Inferior parietal cortex (tissue), 1 donor: Measurements from ENCODE around the gene MDFIC2.
"Not testable (repeated sequence)": the region's sequence is repeated elsewhere in the genome, so short reads cannot be mapped to it uniquely, and the experiment has no call there.

ENCODE experiments used
- DNase-seq: peaks from one replicate; pipeline ENCODE4 v3.0.0-alpha.2; 2016; ENCODE audit errors: extremely low spot score

The MDFIC2 gene

GRCh38 chr3:70312336-70312735 lies at the start of gene MDFIC2:
MDFIC2 (minus strand) TSS chr3:70312638; CDS start chr3:70311973, 665 bp downstream.
- no peak for DNase-seq

DNA sequence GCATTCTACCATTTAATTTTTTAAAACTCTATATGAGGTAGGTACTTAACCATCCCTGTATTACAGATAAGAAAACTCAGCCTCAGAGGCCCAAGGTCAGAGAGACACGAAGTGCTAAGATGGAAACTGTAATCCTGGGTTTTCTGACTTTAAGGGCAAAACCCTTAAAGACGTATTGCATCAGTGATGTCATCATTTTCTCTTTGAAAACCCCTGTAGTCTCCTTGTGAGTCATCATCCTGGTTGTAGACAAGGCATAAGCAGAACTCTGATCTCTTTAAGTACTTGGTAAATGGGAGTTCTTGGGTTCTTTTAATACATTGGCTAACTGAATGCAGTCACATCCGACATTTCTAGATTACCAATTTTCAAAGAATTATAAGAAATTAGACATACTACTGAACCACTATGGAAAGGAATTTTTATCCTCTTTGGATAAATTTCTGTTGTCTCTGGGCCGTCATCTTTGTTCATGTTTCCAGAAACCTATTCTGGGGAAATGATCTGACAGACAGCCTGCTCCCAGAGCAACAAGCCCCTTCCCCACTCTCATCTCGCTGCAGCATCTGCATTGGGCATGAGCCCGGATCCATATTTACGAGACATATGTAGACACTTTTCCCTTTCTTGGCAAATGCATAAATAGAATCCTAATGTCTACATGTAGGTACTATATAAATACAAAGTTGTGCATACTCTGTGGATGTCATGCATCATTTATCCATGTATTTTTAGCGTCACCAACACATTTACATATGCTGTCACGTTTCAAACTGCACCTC lies 48.7 kb upstream of the MDFIC2 start:
- no peak for DNase-seq

DNA sequence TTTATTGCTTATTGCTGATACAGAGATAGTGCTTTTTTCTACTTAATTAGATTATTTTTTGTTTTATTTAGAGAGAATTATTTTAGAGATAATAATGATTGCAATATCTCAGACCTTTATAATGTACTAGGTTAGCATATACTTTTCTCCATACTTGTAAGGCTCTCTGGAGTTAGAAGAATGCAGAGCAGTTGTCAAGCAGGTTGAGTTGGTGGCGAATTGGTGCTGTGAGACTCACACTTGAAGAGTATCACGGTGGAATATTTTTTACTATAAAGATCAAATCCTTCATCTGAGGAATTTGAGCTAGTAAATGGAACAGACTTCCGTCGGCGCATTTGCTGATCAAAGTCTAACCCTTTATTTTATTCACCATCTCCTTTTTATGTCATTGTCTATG lies 47.3 kb upstream of the MDFIC2 start:
- DNase-seq: no peak

DNA sequence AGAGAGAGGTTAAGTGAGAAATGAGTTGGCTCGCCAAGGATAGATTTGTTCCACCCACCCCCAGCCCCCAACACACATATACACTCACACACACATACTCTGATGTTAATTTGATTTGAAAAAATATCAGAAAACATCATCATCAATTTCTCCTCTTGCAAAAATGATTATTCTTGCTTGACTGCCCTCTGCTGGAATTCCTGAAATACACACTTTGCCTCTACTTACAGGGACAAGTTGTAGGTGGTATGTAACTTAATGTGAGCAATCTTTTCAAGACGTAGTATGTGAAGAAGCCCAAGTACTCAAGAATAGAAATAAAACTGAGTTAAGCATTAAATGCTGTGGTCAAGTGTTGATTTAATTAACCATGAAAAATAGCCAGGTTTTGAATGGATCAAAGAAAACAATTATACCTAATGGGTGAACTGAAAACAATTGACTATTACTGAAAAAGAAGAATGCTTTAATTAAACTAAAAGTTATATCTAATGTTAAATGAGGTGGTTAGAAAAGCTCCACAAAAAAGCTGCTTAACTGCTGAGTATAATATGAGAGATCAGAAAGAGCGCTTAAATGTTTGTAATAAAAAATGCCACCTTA lies 46.6 kb upstream of the MDFIC2 start:
- DNase-seq: peak; percentile 67

DNA sequence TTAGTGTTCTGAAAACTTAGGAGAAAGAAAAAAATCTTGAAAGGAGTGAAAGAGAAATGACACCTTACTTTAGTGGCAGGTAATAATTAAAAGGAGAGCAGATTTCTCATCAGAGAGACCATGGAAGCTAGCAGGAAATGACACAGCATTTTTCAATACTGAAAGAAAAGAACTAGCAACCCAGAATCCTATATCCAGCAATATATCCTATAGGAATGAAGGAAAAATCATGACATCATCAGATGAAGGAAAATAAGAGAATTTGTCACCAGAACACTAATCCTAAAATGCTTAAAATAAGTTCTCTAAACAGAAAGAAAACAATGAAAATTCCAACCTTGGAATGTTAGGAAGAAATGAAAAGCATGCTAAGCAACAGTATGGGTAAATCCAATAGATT lies 39.8 kb upstream of the MDFIC2 start:
- DNase-seq: no peak

- no peak for DNase-seq
Observed at GRCh38 chr3:70342149-70342548, 29.7 kb upstream of the MDFIC2 start.

- DNase-seq: not testable (repeated sequence)
Observed at GRCh38 chr3:70336885-70337284, 24.4 kb upstream of the MDFIC2 start.

DNA sequence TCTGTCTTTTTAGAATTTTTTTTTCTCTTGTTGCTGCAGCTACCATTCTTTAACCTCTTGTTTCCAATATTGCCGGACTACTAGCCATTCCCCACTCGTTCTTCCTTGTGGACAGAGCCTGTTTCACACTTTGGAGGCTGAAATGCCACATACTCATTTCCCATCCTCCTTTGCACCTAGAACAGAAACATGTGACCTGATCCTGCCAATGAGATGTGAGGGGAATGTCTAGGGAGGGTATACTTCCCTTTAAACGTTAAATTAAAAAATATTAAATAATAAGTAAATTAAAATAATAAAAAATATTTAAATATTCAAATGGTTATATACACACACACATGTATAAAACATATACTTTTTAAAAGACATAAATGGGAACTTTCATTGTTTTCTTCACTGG lies 20.6 kb upstream of the MDFIC2 start:
- no peak for DNase-seq

DNA sequence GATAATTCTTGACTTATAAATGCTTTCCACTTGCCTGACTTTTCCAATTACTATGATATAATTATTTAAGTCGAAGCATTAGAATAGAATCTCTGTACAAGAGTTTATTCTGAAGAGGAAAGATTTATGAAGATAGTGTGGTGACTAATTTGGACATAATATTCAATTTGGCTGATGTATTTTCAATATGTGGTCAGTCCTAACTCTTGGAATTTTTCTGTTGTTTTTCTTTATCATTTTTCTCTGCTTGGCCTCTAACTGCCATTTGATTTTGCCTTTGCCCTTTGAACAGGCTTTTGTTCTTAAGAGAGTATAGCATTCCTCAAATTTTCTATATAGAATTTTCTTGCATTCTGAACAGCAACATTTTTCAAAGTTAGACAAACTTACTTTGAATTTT lies 2.6 kb upstream of the MDFIC2 start:
- no peak for DNase-seq

DNA sequence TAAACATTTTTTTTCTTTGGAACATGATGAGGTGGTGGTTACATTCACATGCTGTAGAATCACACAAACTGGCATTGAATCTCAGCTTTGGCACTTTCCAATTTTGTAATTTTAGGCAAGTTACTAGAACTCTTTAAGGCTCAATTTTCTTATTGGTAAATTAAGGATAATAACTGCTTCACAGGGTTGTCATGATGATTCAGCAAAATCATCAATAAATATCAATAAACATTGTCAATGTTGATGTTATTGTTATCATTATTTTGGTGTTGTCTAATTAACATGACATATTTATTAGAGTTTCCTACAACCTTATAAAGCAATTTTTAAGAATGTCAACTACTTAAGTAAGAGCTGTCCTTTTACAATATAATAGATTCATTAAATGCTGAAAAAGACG lies 1.6 kb downstream of the MDFIC2 start:
- DNase-seq: no peak

- no peak for DNase-seq
Observed at GRCh38 chr3:70309591-70309990, 2.8 kb downstream of the MDFIC2 start.

DNA sequence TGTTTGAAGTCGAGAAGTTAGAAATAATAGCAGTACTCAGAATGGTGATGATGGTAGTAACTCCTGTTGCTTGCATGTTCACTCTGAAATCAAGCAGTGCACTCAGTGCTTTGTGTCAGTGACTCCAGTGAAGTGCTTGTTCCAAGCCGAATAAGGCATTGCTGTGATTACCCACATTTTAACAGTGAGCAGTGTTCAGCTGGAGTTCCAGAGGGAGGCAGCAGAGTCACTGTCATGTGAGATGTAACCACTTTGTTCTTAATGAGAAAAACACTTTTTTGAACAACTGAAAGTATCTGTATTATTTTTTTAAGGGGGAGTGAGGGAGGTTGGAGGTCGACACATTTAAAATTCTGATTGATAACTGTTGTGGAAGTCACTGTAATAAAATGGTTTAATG lies 3.7 kb downstream of the MDFIC2 start:
- DNase-seq: peak; percentile 13

GRCh38 chr3:70306736-70307135 lies 5.7 kb downstream of the MDFIC2 start:
- no peak for DNase-seq

- no peak for DNase-seq
Observed at GRCh38 chr3:70298385-70298784, 14.1 kb downstream of the MDFIC2 start.

- DNase-seq: no peak
Observed at GRCh38 chr3:70291097-70291482, 21.3 kb downstream of the MDFIC2 start.

DNA sequence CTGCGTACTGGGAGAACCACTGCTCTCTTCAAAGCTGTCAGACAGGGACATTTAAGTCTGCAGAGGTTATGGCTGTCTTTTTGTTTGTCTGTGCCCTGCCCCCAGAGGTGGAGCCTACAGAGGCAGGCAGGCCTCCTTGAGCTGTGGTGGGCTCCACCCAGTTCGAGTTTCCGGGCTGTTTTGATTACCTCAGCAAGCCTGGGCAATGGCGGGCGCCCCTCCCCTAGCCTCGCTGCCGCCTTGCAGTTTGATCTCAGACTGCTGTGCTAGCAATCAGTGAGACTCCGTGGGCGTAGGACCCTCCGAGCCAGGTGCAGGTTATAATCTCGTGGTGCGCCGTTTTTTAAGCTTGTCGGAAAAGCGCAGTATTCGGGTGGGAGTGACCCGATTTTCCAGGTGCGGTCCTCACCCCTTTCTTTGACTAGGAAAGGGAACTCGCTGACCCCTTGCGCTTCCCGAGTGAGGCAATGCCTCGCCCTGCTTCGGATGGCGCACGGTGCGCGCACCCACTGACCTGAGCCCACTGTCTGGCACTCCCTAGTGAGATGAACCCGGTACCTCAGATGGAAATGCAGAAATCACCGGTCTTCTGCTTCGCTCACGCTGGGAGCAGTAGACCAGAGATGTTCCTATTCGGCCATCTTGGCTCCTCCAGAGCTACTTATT lies 21.9 kb downstream of the MDFIC2 start:
- DNase-seq: not testable (repeated sequence)

DNA sequence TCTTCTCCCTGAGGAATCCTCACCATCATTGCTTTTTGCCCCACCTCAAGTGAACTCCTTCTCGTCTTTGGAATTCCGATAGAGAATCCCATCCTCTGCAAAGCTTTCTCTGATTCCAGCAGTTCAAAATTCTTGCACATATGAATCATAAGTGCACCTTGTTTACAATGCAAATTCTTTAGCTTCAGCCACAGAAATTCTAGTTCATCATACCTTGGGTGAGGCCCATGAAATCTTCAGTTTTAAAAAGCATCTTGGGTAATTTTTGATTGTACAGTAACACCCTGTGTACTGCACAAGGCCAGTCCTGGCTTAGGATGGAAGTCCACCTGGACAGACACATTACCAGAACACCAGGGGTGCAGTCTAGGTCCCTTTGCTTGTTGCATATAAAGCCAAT lies 30.8 kb downstream of the MDFIC2 start:
- no peak for DNase-seq

GRCh38 chr3:70277304-70277703 lies 35.1 kb downstream of the MDFIC2 start:
- DNase-seq: no peak

DNA sequence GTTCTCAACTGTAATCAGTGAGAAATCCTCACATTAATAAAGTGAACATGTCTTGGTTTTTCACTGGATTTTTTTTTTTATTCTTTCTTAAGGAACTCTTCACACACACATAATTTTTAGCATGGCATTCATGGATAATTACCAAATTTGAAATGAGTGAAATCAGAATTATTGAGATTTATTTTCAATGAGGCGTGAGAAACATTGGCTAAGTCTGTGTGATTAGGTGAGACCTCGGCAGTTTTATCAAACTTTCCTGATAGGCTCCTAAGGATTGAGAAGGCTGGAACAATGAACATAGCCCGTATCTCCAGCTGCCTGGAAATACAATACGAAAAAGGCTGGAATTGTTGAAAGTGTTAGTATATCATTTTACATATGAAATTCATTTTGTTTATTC lies 35.5 kb downstream of the MDFIC2 start:
- no peak for DNase-seq

GRCh38 chr3:70273492-70273891 lies 38.9 kb downstream of the MDFIC2 start:
- DNase-seq: no peak

DNA sequence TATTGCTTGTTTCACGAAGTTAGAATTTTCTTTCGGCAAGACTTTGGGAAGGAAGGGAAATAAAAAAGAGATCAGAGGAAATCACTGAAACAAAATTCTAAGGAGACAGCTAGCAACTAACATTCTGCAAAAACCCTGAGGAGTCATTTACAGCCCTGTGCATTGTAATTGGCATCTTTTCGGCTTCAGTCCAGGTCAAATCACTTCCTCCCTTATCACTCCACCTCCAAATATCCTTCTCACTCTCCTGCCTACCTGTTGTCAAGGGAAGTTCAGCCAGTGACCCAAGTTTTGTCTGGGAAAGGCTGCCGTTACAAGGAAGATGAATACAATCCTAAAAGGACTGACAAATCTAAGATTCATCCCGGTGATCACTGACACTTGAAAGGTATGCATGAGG lies 39.6 kb downstream of the MDFIC2 start:
- no peak for DNase-seq

DNA sequence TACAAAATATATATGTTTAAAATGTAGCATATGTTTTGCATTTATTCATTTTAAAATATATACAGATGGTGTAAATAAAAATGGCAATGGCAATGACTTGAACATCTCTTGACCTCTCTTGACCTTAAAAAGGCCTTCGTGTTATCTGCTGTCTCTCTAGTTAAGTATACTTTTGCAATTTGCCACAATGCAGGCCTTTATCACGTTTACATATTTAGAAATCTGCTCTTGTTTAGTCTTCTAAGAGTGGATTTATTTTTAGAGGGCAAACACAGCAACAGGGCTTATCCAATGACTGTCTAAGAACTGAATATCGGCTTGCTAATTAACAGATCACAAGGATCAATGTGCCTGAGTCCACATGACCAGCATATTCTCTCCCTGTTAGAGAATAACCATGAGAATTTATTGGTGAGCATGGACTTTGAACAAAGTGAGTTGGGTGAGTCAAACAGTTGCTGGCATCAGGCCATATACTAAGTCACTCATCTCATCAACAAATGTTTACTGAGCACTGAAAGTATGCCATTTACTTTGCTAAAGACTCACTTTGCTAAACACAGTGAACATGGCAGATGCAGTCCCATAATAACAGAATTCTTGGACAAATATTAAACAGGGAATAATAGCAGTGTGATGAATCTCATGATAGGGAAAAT lies 48.2 kb downstream of the MDFIC2 start:
- no peak for DNase-seq

GRCh38 chr3:70261283-70261682 lies 51.2 kb downstream of the MDFIC2 start:
- no peak for DNase-seq
